ENCODE data around the gene SCUBE1.
"Not testable (repeated sequence)": the region's sequence is repeated elsewhere in the genome, so short reads cannot be mapped to it uniquely, and the experiment has no call there.

SCUBE1 gene

DNA sequence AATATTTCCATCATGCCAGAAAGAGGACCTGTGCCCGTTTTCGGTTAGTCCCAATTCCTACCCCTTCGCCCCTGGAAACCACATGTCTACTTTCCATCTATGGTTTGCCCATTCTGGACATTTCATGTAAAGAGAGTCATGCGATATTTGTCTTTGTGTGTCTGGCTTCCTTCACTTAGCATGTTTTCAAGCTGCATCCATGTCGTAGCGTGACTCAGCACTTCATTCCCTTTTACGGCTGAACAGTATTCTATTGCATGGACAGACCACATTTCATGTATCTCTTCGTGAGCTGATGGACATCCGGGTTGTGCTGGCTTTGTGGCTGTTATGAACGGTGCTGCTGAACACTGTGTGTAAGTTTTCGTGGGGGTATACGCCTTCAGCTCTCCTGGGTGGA, 43.4 kb downstream of the SCUBE1 start:
- no peak for DNase-seq

DNA sequence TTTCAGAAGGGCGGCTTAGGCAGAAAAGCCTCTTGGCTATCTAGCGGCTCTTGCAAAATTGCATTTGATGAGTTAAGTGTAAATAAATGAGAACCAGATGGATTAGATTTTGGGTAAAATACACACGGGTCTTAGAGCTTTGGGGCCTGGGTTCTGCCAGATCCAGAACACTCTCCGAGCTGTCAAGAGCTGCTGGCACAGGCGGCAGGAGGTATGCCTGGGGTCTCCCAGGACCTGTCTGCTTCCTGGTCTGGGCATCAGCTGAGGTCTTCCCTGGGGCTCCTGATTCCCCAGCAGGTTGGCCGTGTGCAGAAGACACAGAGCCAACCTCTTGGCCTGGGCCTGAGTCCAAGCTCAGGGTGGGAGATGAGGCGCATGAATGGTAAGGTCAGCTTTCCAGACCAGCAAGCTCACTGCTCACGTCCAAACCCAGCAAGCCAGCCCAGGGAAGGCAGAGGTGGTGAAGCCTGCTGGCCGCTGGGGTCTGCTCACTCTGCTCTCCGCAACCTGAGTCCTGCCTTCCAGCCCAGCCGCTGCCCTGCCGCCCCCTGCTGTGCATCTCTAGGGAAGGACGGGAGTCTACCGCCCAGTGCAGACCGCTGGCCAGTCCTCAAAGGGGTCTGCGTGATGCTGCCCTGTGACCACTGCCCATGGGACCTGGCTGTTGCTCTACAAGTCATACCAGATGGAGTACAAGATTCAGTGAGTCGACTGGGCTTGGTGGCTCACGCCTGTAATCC, 44.9 kb downstream of the SCUBE1 start:
- no peak for DNase-seq

DNA sequence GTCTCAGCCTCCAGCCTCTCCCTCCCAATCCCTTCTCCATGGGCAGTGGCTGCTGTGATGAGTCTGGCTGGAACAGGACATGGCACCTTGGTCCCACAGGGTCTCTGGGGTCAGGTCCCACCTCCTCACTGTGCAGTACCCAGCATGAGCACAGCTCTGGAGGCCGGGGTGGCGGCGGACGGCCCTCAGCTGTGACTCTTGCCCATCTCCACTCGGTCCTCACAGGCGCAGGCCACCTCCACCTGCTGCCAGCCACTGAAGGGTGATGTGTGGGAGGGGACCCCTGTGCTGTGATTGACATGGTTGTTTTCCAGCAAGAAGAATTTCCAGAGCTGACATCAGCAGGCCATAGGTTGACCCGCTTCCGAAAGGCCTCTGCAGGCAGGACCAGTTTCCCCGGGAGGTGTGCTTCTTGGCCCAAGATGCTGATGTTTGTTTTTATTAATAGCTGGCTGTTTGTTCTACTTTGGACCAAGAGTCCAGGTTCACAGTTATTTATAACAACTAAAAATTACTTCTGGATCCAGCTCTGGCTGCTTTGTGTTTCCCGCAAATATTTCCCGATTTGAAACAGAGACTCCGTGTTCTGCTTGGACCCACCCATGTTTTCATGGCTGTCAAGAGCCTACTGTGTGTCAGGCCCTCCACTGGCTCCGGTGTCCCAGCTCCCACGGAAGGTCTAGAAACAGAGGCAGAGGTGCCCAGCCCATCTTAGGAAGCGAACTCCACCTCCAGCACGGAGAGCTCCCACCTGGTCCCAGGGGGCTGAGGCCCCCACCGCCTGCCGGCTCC, 45.7 kb downstream of the SCUBE1 start:
- DNase-seq: no peak

DNA sequence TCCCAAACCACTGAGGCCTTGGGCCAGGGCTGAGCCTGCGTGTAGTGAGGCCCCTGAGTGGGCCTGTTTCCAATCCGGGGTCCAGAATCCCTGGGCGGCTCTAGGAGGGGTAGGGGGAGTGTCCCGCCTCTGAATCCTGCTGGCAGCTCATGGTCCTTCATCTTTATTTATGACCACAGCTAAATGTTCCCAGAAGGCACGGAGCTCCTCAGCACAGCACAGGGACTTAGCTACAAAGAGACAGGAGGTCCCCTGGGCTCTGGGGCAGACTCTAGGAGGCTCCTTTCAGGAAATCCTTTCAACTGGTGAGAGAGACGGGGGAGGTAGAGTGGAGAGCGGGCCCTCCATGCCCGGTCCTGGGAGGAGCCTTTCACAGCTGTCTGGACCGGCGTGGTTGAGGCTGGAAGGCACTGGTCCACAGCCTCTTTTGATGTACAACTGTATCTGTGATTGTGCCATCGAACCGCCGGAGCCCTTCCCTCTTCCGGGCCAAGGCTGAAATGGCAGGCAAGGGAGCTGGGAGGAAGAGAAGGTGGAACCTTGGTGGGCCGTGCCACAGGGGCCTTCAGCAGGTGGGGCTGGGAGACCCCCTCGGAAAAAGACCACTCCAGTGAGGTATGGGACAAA, 46.8 kb downstream of the SCUBE1 start:
- DNase-seq: no peak

DNA sequence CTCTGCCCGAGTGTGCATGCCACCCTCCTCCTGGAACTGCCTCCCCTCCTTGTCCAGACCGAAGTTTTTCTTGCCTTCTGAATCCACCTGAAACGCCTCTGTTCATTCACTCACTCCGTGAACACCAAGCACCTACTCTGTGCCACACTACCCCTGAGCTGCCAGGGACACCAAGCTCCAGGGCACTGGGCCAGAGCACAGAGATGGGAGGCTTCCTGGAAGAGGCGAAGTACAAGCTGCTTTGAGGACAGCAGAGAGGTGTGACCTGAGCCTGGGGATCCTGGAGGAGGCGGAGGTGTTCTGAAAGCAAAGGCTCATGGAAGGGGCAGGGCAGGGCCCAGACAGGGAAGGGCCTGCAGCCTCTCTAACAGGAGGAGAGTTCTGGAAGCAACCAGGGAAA, 47.5 kb downstream of the SCUBE1 start:
- DNase-seq: no peak

DNA sequence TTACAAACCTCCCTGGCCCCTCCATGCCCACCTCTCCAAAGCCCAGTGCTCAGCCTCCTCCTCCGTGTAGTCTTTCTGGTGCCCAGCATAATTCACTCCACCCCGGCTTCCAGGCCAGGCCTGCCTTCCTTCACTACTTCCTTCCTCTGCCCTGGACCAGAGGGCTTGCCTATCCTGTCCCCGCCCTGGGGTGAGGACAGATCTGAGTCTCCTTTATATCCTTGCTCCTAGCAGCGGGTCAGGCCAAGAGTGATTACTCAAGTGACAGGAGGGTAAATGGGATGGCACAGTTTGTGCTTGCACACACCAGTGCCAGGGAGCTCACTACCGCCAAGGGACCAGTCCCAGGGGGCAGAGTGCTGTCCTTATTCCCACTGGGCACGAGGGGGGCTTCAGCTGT, 48.0 kb downstream of the SCUBE1 start:
- no peak for DNase-seq

DNA sequence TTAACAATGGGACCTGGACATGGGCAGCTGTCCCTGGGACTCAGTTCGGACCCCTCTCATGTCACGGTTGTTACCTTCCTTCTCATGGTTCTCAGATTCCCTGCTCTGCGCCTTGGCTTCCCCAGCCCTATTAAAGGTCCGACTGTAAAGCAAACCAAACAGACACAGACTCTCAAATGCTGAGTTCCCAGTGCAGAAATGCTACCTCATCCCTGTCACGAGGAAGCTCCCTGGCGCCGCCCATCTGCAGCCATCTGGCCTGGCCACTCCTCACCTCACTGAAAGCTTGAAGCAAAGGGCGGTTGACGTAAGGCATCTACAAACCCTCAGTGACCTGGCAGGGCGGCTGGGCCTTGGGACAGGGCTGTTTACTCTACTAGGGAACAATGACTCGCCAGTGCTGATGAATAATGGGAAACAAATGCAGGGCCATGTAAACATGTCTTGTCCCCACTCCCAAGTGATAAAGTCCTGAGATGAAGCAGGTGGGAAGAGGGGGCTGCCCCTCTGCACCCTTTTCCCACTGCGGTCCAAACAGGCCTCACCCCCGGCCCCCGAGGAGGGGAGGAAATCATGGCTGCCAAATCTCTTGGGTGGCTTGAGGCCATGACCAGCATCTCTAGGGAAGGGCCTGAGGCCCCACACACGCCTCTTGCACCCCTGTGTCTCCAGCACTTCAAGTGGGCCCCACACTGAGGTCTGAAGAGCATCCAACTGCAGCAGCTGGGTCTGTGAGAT, 49.3 kb downstream of the SCUBE1 start:
- no peak for DNase-seq

DNA sequence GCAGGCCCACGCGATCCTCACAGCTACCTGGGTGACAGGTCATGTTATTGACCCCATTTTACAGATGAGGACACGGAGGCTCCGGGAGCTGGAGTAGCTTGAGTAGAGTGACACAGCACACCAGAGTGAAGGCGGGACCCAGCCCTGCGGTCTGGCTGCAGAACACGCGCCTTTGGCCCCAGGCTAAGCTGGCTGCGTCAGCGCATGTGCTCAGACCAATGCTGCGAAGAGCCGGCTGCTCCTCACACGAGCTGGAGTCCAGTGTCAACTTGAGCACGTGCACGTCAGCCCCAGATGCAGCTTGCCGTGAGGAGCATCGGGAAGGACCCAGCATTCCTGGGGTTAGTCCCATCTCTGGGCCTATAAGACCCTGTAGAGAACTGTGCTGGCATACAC, 49.9 kb downstream of the SCUBE1 start:
- no peak for DNase-seq

DNA sequence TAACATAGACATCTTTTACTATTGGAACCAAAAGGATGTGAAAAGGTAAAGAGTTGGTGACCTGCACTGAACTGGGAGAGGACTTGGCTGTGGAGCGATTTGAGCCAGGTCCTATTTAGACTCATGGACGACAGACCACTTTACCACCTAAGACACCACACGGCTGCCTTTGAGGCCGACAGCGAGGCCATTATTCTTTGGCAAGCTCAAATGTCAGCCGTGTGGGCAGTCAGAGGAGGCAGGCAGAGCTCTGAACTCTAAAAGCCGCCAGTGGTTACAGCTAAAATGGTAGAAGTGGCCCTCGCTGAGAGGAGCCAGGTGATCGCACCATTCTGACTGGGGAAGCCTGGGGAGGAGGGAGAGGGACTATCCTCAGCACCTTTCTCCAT, 50.5 kb downstream of the SCUBE1 start:
- DNase-seq: no peak

DNA sequence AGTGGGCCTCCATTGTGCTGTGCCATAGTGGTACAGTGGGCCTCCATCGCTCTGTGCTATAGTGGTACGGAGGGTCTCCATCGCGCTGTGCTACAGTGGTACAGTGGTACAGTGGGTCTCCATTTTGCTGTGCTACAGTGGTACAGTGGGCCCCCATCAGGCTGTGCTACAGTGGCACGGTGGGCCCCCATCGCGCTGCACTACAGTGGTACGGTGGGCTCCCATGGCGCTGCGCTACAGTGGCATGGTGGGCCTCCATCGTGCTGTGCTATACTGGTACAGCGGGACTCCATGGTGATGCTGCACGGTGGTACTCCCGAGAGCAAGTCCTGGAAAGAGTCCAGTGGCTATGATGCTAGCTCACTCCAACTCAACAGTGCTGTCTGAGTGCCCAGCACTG, 51.8 kb downstream of the SCUBE1 start:
- DNase-seq: no peak

DNA sequence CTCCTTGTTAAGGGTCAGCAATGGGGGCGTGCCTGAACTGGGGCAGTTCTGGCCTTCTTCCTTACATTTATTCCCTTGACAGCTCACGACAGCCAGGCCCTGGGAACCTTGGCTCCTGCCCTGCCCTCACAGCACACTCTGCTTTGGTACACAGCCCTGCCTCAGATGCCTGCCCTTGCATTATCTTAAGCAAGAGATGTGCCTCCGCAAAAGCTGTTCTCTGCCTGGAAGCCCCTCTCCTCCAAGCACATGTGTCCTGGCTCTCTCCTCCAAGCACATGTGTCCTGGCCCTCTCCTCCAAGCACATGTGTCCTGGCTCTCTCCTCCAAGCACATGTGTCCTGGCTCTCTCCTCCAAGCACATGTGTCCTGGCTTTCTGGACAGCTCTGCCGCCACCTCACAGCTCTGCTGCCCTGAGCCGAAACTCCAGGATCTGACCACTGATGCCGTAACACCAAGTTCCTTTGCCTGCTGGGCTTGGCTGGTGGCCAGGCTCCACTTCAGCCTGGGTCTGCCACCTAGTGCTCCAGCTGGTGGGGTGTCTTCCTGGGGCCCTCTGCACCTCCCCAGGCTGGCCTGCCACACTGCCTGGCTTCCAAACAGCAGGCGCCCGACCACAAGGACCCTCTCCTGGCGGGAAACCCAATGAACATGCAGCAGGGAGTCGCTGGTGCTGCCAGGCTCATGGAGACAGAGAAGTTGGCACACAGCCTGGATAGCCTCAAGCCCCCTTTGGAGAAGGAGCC, 53.0 kb downstream of the SCUBE1 start:
- DNase-seq: no peak

DNA sequence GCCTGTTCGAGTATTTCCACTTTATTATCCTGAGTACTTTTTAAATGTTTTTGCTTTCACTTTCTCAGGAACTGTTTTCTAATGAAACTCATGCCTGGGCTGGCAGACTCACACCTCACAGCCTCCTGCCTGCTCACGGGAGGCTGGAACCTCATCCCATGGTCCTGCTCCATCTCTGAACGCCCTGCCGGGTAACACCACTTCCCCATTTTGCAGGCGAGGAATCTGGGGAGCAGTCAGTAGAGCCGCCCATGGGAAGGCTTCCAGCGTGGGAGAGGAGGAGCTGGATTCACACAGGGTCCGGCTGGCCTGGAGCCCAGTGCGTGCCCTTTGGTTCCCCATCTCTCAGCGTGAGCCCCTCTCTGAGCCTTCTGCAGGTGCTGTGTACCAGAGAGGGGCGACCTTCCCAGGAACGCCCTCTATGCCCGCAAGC, 53.6 kb downstream of the SCUBE1 start:
- no peak for DNase-seq

DNA sequence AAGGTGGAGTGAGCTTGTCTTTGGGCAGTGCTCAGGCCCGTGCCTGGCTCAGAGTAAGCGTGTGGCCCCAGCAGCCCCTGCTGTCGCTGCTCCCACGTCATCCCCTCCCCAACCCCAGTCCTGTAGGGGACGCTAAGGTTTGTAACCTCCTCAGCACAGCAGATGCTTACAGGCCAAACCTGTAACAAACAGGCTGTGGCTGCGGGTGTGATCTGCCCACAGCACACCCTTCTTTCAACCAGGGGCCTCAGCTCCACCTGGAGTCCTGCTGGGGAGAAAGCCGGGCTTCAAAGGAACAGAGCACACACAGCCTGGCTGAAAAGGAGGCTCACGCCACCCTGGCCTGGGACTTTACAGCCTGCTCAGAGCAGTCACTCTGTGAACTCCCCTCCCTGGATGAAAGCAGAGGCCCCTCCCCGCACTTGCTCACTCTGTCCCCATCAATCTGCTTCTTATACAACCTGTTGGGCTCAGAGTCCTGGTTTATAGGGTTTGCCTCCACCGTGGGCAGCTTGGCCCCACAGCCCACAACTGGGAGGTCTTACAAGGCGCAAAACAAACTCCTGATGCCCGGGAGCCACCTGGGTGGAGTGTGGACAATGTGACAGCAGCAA, 54.3 kb downstream of the SCUBE1 start:
- DNase-seq: no peak

DNA sequence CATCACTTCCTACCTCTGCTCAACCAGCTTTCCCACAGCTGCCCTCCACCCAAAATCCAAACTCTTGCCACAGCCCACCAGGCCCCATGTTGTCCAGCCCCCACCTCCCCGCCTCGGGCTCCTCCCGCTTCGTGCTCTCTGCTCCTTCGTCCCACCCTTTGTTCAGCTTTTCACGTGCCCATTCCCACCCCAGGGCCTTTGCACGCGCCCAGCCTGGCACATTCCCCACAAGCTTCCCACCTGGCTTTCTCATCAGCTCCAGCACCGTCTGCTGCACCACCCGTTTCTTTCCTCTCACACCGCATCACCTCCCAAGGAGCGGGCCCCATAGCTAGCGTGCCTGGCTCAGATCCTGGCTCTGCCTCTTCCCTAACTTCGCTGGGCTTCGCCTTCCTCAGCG, 54.8 kb downstream of the SCUBE1 start:
- DNase-seq: no peak

DNA sequence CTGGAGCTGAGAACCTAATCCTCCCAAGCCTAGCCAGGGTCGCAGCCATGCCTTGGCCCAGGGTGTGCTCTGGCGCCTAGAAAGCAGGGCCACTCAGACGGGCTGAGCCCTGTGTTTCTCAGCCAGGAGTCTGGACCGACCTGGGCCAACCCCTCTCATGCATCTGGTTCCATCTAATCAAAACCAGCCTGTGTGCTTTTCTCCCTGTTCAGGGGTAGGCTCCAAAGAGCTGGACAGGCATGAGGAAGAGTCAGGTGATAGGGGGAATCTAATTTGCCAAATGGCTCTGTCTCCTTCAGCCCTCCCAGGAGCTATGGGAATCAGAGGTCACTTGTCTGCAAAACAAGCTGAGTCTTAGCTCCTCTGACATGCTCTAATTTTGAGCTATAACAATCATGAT, 55.7 kb downstream of the SCUBE1 start:
- no peak for DNase-seq

DNA sequence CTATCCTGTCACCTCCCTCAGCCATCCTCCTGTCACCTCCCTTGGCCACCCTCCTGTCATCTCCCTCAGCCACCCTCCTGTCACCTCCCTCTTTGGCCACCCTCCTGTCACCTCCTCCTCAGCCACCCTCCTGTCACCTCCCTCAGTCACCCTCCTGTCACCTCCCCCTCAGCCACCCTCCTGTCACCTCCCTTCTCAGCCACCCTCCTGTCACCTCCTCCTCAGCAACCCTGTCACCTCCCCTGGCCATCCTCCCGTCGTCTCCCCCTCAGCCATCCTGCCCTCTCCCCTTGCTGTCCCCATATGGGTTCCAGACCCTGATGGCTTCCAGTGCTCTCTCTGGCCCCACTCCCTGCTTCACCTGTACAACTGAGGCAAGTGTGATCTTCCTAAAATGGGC, 61.8 kb downstream of the SCUBE1 start:
- DNase-seq: no peak

DNA sequence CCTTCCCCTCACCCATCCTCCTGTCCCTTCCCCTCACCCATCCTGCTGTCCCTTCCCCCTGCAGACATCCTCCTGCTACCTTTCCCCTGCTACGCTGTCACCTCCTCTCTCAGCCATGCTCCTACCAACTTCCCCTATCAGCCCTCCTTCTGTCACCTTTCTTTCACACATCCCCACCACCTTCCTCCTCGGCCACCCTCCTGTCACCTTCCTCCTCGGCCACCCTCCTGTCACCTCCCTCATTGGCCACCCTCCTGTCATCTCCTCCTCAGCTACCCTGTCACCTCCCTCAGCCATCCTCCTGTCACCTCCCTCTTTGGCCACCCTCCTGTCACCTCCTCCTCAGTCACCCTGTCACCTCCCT, 62.7 kb downstream of the SCUBE1 start:
- DNase-seq: not testable (repeated sequence)

DNA sequence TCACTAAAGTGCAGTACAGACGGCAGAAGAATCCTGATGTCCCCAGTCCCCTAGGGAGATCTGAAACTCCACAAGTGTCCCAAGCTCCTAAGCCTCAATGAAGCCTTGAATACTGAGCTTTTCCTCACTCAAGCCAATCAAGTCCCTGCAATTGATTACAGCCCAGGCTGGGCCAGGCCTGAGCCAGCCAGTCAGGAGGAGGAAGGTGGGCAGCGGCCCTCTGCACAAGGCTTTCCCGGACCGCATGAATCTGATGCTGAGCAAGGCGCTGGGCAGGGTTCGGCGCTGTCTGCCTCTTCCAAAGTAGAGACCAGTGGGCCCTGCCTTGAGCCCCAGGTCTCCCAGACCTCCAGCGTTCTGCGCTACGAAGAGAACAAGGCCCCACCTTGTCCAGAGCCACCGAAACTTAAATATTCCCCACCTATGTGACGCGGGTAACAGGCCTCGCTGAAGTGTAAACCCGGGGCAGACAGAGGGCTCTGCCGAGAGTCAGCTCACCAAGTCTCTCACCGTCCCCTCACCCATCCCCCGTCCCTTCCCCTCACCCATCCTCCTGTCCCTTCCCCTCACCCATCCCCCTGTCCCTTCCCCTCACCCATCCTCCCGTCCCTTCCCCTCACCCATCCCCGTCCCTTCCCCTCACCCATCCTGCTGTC, 63.2 kb downstream of the SCUBE1 start:
- DNase-seq: no peak

DNA sequence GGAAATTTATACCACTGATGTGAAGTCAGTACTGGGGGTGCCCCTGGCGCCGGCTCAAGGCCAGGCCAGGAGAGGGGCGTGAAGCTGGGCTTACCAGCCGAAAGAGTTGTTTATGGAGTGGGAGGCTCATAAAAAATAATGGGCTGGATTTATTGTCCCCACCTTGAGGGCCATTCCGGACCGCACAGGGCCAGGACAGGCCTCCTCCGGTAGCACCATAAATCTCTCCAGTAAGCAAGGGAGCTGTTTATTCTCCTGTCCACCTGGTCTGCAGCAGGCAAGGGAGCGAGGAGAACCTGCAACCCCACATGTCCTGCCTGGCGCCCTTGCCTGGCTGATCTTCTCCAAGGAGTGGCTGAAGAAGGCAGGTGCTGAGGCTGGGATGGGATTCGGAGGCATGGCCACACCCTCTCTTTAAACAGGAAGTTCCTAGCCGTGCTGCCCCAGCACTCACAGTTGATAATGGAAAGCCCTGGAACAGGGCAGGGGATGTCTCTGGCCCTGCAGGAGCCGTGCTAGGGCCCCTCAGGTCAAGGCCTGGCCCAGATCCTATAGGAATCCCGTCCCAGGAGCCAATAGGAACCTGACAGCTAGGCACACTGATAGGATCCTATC, 65.1 kb downstream of the SCUBE1 start:
- DNase-seq: no peak

DNA sequence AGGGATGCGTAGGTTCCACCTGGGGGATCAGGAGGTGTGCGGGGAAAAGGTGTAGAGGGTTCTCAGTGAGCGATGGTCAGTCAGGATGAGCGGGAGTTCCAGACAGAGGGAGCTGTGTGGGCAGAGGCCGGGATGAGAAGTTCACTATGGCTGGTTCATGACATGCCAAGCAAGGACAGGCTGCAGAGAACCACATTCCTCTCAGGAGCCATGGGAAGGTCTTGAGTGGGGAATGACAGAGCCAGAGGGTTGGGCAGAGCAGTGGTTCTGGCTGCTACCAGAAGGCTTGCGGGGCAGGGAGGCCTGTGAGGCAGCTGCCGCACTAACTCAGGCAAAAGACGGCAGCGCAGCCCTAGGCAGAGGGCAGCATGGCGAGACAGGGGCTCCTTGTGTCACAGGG, 66.1 kb downstream of the SCUBE1 start:
- DNase-seq: no peak

DNA sequence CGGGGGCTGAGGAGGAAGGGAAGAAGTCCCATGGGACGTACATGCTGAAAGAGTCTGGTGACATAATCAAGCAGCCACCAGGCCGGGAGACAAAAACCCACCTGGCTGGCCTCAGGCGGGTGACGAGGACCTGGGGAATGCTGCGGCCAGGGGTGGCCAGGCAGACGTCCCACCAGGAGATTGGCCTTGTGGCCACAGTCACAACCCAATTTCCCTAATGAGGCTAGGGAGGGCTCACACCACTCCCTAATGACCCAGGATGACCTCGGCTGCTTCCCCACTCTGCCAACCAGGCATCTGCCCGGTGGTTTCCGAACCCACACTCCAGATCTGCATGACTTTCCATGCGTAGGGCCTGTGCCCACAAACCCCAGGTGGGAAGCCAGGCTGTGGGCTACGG, 66.9 kb downstream of the SCUBE1 start:
- DNase-seq: no peak
